Glutamatergic neuron (in vitro differentiated cells): ENCODE data around the gene DTNB. TPM values are rescaled to one million over a fixed set of nuclear protein-coding genes. Genes with fewer than 3 reads are reported as not detected.

Experiments used
- DNase-seq: peaks from one replicate; pipeline ENCODE4 v3.0.0; 2022
- H3K27ac Mint-ChIP-seq: one replicate; pipeline ENCODE4 v1.8.0; 2020; ENCODE audit warnings: mild to moderate bottlenecking, mixed read lengths, inconsistent platforms; ENCODE audit not compliant: unreplicated experiment
- H3K27me3 Mint-ChIP-seq: one replicate; pipeline ENCODE4 v1.8.0; 2020; ENCODE audit warnings: mild to moderate bottlenecking, moderate library complexity, mixed read lengths, inconsistent platforms; ENCODE audit not compliant: unreplicated experiment
- H3K36me3 Mint-ChIP-seq: one replicate; pipeline ENCODE4 v1.8.0; 2020; ENCODE audit warnings: mild to moderate bottlenecking, mixed read lengths, inconsistent platforms; ENCODE audit not compliant: unreplicated experiment
- H3K4me1 Mint-ChIP-seq: one replicate; pipeline ENCODE4 v1.8.0; 2020; ENCODE audit warnings: mild to moderate bottlenecking, low read depth, mixed read lengths, inconsistent platforms; ENCODE audit not compliant: unreplicated experiment
- H3K4me3 Mint-ChIP-seq: one replicate; pipeline ENCODE4 v1.8.0; 2020; ENCODE audit warnings: mild to moderate bottlenecking, mixed read lengths, inconsistent platforms; ENCODE audit not compliant: unreplicated experiment
- H3K9me3 Mint-ChIP-seq: one replicate; pipeline ENCODE4 v1.8.0; 2020; ENCODE audit warnings: mild to moderate bottlenecking, moderate library complexity, mixed read lengths, inconsistent platforms; ENCODE audit not compliant: unreplicated experiment
- total RNA-seq: library from RNA; stranded (reverse); fragmentation: NEBNext Ultra II Directional; extraction: Animal tissue kit (Norgen Biotek cat#: 25700); gene quantifications from one replicate; pipeline ENCODE4 v1.2.1, GENCODE V29; 2021; ENCODE audit not compliant: unreplicated experiment
- TF ChIP-seq, protein P1 (sequence below): fragments of 200-600 bp; sonication (generic); IDR thresholded peaks from one replicate; pipeline ENCODE4 v1.5.0; 2021; ENCODE audit not compliant: partially characterized antibody, unreplicated experiment

Gene DTNB
- total RNA-seq, 1 donor from 2014 or later, result 41.7 TPM

DNA sequence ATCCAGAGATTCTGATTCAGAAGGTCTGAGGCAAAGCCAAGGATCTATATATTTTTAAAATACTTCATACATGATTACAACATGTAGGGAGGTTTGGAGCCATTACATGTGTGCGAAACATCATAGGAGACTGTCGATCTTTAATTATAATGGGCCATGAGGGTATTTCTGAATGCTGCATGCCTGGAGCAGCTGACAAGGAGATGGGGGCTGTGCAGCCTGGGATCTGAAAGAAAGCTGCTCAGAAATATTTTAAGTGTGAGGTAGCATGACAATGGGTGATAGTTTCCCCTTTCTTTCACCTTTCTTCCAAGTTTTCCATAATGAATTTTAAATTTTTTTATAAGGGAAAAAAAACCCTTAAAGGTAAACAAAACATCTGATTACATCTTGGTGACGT is 229.6 kb downstream of the DTNB start:
- H3K27me3 Mint-ChIP-seq, result no peaks in the 10 kb centered on the region
- no peaks in the 10 kb centered on the region for H3K9me3 Mint-ChIP-seq
- DNase-seq, result no peak
- H3K4me1 Mint-ChIP-seq, result peaks cover 1% of the 10 kb centered on the region
- TF ChIP-seq, protein P1, sequence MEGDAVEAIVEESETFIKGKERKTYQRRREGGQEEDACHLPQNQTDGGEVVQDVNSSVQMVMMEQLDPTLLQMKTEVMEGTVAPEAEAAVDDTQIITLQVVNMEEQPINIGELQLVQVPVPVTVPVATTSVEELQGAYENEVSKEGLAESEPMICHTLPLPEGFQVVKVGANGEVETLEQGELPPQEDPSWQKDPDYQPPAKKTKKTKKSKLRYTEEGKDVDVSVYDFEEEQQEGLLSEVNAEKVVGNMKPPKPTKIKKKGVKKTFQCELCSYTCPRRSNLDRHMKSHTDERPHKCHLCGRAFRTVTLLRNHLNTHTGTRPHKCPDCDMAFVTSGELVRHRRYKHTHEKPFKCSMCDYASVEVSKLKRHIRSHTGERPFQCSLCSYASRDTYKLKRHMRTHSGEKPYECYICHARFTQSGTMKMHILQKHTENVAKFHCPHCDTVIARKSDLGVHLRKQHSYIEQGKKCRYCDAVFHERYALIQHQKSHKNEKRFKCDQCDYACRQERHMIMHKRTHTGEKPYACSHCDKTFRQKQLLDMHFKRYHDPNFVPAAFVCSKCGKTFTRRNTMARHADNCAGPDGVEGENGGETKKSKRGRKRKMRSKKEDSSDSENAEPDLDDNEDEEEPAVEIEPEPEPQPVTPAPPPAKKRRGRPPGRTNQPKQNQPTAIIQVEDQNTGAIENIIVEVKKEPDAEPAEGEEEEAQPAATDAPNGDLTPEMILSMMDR, result no peak
- no peaks in the 10 kb centered on the region for H3K36me3 Mint-ChIP-seq
- H3K27ac Mint-ChIP-seq, result no peak overlapping the region
- H3K4me3 Mint-ChIP-seq, result no peak overlapping the region

DNA sequence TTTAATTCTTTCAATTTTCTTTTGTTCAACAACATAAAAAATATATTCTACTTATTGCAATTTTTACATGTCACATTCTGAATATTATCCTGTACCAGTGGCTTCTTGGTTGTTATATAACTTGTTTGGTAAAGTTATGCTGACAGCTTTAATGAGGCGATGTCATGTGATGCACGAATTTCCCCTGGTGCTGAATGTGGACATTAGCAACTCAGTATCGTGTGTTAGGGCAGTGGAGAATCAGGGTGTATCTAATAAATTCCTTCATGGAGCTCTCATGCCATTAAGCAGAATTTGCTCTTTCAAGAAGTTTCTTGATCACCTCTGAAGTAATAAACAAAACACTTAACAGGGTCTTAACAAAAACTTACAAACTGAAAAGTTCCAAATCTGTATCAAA is 232.0 kb downstream of the DTNB start:
- H3K27me3 Mint-ChIP-seq, result no peaks in the 10 kb centered on the region
- TF ChIP-seq, protein P1, result no peak
- H3K27ac Mint-ChIP-seq, result no peak overlapping the region
- no peak for DNase-seq
- no peaks in the 10 kb centered on the region for H3K36me3 Mint-ChIP-seq
- H3K4me1 Mint-ChIP-seq, result peaks cover 1% of the 10 kb centered on the region
- no peaks in the 10 kb centered on the region for H3K9me3 Mint-ChIP-seq
- no peak overlapping the region for H3K4me3 Mint-ChIP-seq

DNA sequence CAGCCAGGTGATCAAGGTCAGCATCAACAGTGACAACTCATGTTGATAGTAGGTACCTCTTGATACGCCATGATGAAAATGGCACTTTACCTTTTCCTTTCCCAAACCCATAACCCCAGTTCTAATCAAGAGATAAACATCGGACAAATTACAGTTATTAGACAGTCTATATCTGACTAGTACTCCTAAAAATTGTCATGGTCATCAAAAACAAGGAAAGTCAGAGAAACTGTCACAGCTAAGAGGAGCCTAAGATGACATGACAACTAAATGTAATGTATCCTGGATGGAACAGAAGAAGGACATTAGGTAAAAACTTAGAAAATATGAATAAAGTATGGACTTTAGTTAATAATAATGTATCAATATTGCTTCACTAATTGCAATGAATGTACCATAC is 234.6 kb downstream of the DTNB start:
- no peaks in the 10 kb centered on the region for H3K36me3 Mint-ChIP-seq

DNA sequence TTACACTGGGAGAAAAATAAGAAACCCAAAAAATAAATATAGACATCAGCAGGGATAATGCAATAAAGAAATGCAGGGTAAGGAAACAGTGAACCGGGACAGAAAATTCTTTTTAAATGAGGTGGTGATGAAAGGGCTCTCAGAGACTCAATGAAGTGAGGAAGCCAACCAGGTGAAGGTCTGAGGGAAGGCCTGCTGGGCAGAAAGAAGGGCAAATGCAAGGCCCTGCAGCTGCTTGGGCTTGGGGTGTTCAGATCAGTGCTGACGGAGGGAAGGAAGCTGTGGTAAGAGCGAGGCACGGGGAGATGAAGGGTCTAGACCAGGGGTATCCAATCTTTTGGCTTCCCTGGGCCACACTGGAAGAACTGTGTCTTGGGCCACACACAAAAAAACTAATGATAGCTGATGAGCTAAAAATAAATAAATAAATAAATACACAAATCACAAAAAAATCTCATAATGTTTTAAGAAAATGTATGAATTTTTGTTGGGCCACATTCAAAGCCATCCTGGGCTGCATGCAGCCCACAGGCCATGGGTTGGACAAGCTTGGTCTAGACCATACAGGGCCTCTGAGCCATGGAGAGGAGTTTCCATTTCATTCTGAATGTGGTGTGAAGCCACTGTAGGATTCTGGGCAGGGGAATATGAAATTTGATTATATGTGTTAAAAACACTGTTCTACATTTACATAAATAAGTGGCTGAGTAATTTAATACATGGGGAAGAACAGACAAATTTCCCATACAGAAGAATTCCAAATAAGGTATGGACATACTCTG is 235.3 kb downstream of the DTNB start:
- no peak overlapping the region for H3K4me3 Mint-ChIP-seq
- TF ChIP-seq, protein P1, result no peak
- H3K36me3 Mint-ChIP-seq, result peaks cover 3% of the 10 kb centered on the region
- no peak for DNase-seq
- peaks cover 2% of the 10 kb centered on the region for H3K9me3 Mint-ChIP-seq
- H3K4me1 Mint-ChIP-seq, result peaks cover 1% of the 10 kb centered on the region
- no peaks in the 10 kb centered on the region for H3K27me3 Mint-ChIP-seq
- no peak overlapping the region for H3K27ac Mint-ChIP-seq

More for the DNA sequence above, 234.6 kb downstream of the DTNB start:
- H3K27ac Mint-ChIP-seq, result no peak overlapping the region
- DNase-seq, result no peak
- TF ChIP-seq, protein P1, result no peak
- H3K4me1 Mint-ChIP-seq, result peaks cover 1% of the 10 kb centered on the region
- no peaks in the 10 kb centered on the region for H3K27me3 Mint-ChIP-seq
- no peak overlapping the region for H3K4me3 Mint-ChIP-seq
- peaks cover 2% of the 10 kb centered on the region for H3K9me3 Mint-ChIP-seq

DNA sequence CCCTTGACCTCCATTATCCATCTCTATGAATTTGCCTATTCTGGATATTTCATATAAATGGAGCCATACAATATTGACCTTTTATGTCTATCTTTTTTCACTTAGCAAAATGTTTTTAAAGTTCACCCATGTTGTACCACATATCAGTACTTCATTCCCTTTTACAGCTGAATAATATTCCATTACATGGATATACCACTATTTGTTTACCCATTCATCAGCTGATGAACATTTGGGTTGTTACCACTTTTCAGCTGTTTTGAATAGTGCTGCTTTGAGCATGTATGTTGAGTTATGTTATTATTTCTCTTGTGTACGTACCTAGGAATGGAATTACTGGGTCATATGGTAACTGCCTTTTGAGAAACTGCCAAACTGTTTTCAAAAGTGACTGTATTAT is 238.0 kb downstream of the DTNB start:
- no peaks in the 10 kb centered on the region for H3K4me1 Mint-ChIP-seq
- no peaks in the 10 kb centered on the region for H3K27me3 Mint-ChIP-seq

More for the DNA sequence above, 238.0 kb downstream of the DTNB start:
- peaks cover 2% of the 10 kb centered on the region for H3K9me3 Mint-ChIP-seq
- no peak for DNase-seq
- H3K36me3 Mint-ChIP-seq, result peaks cover 6% of the 10 kb centered on the region
- H3K27ac Mint-ChIP-seq, result no peak overlapping the region
- H3K4me3 Mint-ChIP-seq, result no peak overlapping the region
- TF ChIP-seq, protein P1, result no peak
